ENCODE measurements around the gene TM9SF4.

The TM9SF4 gene, protein sequence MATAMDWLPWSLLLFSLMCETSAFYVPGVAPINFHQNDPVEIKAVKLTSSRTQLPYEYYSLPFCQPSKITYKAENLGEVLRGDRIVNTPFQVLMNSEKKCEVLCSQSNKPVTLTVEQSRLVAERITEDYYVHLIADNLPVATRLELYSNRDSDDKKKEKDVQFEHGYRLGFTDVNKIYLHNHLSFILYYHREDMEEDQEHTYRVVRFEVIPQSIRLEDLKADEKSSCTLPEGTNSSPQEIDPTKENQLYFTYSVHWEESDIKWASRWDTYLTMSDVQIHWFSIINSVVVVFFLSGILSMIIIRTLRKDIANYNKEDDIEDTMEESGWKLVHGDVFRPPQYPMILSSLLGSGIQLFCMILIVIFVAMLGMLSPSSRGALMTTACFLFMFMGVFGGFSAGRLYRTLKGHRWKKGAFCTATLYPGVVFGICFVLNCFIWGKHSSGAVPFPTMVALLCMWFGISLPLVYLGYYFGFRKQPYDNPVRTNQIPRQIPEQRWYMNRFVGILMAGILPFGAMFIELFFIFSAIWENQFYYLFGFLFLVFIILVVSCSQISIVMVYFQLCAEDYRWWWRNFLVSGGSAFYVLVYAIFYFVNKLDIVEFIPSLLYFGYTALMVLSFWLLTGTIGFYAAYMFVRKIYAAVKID

DNA sequence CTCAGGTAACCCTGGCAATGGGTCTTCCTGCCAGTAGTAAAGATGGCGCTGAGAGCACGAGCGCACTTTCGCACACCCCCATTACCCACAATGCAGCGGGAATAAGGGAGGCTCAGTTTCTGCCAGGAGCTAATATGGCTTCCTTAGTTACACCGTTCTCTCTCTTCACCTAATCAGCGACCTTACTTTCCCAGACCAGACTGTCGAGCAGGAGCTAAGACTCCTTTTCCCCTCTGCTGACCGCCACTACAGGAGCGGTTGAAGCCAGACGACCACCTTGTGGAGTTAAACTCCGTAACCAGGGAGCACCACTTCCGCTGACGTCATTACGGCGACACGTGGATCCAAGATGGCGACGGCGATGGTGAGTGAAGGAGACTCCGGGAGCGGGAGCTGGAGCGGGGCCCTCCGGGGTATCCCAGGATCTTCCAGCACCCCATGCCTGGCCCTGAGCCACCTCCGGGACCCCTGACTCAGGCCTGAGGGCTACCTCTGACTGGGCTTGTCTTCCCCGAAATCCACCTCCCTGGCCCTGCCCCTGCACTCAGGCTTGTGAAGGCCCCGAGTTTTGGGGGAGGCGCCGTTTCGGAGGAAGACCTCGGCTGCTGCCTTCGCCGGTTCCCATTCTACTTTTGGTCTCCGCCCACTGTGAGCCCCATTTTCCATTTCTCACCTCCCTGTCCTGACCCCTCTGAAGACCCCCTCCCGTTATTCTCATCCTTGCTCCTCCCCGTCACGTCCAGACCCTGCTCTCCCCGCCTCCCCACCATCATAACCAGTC, at the start of gene TM9SF4:
TM9SF4 (plus strand) TSS at position 323 of the 781 bp plus-strand sequence; CDS start at position 350, 27 bp downstream.
- DNase-seq = peak; percentile 70 to 87 (median 78)

DNA sequence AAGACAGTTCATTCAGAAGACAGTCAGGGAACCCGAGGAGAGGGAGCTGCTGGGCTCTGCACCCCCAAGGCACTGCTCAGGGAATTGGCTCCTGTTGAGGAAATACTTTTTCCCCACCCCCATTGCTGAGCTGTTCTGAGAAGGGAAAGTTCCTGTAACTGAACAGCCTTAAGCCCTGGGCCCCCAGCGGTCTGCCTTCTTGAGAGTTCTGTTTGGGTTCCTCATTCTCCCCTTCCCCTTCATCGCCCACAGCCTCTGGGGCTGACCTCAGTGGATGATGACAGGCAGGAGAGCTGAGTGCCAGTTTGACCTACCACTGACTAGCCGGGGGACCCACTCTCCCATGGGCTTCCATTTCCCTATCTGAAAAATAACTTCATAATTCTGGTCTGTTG, 46.7 kb upstream of the TM9SF4 start:
- DNase-seq = no peak

DNA sequence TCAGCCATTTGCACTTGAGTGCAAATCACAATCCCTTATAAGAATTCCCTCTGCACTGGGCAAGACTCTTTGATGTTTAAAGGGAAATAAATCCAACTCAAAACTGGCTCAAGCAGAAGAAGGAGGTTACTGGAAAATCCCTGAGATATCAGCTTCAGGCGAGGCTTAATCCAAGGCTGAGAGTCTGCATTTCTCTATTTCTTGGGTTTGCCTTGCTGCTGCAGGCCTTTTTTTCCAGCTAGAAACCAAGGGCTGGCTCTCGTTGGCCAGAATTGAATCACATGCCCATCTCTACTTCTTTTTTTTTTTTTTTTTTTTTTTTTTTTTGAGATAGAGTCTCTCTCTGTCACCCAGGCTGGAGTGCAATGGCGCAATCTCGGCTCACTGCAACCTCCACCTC, 45.8 kb upstream of the TM9SF4 start:
- DNase-seq = no peak

DNA sequence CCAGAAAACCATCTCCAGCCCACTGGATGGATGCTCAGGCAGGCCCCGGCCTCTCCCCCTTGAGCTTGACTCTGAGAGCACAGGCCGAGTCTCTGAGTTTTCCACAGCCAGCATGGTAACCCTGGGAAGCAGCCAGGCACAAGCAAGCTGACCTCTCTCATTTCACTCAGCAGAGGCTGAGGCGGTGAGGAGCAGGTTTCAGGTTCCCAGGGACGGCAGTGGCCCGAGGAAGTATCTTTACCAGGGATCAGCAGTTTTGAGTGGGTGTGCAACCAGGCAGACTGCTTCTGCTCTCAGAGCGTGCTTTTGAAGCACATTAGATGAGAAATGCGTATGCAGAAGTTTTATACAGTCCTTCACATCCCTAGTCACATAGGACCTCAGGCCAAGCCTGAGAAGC, 44.8 kb upstream of the TM9SF4 start:
- no peak for DNase-seq

DNA sequence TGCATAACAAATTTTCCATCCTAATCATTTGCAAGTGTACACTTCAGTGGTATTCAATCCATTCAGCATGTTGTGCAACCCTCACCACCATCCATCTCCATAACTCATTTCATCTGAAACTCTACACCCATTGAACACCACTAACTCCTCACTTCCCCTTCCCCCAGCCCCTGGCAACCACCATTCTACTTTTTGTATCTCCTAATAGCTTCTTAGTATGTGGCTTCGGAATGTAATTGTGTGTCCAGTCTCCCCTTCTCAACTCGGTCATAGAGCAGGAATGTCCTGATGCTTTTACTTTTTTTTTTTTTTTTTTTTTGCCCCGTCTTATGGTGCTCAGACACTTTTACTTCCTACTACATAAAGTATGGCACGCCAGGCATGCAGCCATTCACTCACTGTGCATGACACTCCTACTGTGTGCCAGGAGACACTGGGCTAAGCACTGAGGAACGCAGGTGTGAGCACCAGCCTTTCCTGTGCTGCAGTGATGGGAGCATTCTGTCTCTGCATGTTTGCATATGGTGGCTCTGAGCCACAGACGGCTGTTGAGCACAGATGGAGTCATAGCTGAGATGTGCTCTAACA, 42.2 kb upstream of the TM9SF4 start:
- DNase-seq = no peak

DNA sequence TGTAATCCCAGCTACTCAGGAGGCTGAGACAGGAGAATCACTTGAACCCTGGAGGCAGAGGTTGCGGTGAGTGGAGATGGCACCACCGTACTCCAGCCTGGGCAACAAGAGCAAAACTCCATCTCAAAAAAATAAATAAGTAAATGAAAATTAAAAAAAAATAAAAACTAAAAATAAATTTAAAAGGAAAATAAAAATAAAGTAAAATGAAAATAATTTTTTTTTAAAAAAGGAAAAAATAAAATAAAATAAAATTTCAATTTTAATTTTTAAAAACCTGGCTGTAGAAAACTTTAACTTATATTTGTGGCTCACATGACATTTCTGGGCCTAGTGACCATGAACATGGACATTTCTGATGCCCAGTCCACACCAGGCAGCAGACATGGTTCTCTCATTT, 41.3 kb upstream of the TM9SF4 start:
- no peak for DNase-seq

DNA sequence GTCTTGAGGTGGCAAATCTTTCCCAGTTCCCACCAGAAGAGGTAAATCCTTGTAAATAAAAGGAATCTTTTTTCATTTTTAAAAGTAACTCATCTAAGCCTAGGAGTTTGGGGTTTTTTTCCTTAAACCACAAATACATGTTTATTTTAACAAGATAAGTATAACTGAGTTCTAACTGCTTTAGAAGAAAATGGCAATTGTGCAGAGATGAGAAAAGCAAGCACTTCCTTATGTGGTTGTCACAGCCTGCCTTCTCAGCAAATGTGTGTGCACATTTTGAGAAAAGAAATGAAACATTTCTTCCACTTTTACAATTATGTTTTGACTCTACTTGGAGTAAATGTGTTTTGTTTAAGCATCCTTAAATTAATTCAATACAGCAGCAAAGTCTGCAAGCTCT, 39.8 kb upstream of the TM9SF4 start:
- DNase-seq = no peak

DNA sequence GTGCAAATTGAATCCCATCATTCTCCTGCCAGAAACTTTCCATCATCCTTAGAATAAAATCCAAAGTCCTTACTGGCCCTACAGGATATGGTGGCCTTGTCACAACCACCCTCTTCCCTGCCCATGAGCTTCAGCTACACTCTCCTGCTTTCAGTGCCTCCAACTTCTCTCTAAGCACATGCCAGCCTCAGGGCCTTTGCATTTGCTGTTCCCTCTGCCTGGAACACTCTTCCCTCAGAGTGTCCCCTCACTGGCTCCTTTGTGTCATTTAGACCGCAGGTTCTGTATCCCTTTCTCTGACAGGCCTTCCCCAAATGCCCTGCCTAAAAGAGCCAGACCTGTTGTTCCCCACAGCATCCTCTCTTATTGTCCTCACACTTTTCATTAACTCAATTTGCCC, 39.2 kb upstream of the TM9SF4 start:
- DNase-seq = no peak

DNA sequence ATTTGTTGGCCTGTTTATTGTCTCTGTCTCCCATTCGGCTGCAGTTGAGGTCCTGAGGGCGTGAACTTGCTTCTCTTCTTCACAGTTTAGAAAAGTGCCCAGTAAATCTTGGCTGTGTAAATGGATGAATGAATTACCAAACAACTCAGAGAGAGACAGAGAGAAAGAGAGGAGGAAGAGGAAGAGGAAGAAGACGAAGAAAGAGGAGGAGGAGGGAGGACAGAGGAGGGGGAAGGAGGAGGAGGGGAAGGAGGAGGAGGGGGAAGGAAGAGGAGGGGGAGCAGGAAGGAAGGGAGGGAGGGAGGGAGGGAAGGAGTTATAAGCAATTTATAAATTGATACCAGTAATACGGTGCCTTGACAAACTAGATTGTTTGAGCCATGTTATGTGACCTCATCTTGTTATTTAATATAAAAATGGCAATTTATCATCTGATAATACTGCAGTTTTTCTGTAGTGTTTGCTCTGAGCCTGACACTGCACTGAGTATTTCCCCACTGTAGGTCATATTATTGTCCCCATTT, 38.8 kb upstream of the TM9SF4 start:
- DNase-seq = no peak

DNA sequence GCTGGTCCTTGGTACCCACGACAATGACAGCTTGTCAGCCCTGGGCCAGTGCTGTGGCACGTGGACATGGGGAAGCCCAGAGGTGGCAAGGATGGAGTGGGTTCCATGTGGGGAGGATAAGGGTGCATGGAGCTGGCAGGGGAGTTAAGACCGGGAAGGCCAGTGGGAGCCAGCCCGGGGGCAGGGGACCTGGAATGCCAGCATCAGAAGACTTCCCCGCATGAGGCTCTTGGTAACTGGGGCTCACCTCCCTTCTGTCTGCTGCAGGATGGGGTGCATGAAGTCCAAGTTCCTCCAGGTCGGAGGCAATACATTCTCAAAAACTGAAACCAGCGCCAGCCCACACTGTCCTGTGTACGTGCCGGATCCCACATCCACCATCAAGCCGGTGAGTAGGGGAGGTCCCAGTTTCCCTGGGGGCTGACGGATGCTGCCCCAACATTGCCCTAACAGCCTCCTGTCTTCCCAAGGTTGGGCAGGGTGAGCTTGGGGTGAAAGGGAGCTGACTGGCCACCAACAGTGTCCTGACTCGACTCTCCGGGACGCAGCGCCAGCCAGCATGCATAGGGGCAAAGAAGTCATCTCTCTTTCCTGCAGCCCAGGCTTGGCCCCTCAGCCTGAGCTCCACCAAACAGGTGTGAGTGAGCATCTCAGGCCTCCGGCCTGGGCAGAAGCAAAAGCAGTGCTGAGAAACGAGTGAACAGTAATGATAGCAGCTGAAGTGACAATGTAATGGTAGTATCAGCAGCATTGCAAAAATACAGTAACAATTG, 37.9 kb upstream of the TM9SF4 start:
- DNase-seq = no peak

DNA sequence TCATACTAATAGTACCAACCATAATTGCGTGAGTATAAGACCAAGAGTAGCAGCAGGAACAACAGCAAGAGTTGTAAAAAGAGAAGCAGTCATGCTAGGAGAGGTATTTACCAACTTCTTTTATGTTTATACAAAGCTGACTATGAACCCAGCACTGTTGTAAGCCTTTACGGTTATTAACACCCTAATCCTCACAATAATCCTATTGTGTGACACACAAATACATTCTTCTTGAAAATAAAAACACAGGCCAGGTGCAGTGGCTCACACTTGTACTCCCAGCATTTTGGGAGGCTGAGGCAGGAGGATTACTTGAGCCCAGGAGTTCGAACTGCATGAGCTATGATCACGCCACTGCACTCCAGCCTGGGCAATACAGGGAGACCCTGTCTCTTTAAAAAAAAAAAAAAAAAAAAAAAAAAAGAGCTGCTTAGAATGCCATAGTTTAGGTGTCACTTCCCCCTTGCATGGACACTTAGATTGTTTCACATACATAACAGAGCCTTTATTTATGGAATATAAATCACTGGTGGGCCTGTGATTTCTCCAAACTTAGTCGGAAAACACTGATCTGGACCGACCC, 37.3 kb upstream of the TM9SF4 start:
- no peak for DNase-seq

DNA sequence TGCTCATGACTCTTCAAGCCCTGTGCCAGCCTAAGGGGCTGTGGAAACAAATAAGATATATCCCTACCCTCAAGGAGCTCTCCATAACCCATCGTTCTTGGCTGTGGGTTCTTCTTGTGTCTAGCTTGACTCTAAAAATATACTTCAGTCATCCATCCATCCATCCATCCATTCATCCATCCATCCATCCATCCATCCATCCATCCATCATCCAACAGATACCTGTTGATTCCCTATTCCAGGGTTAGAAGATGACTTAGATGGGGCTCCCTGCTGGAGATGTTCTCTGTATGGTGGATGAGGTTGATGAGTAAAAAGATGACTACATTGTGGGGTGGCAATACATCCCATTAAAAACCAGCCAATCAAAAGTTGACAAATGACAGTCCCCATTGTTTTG, 34.0 kb upstream of the TM9SF4 start:
- no peak for DNase-seq

DNA sequence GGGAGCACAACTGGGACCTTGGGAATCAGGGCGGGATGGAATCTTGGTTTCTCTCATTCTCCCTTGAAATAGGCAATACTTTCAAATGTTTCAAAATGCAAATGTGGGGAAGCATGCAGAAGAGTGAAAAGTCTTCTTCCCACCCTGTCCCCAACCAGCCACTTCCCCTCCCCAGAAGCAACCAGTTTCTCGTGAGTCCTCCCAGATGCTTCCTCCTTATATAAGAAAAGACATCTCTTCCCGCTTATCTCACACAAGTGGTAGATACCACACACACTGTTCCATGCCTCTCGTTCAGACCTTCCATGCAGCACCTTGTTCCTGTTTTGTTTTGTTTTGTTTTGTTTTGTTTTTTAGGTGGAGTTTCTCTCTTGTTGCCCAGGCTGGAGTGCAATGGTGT, 32.3 kb upstream of the TM9SF4 start:
- no peak for DNase-seq

DNA sequence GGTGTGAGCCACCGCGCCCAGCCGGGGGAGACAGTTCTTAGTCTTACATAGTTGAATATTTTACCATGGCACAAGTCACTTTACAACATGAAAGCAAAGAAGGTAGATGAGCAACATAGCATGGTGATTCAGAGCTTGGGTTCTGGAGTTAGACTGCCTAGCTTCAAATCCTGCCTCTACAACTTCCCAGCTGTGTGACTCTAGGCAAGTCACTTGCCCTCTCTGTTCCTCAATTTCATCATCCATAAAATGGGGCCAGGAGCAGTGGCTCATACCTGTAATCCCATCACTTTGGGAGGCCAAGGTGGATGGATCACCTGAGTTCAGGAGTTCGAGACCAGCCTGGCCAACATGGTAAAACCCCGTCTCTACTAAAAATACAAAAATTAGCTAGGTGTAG, 31.2 kb upstream of the TM9SF4 start:
- no peak for DNase-seq

DNA sequence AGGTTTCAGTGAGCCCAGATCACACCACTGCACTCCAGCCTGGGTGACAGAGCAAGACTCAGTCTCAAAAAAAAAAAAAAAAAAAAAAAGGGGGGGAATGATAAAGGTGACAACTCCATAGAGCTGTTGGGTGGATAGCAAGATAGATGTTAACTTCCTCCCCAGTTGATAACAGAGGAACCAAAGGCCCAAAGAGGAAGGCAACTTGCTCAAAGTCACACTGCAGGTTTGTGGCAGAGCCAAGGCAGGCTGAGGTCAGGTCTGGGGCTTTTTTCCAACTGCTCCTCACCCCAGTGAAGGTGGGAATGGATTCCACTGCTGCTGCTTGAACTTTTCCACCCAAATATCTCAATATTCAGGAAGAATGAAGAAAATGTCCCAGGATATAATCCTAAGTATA, 30.7 kb upstream of the TM9SF4 start:
- DNase-seq = no peak

DNA sequence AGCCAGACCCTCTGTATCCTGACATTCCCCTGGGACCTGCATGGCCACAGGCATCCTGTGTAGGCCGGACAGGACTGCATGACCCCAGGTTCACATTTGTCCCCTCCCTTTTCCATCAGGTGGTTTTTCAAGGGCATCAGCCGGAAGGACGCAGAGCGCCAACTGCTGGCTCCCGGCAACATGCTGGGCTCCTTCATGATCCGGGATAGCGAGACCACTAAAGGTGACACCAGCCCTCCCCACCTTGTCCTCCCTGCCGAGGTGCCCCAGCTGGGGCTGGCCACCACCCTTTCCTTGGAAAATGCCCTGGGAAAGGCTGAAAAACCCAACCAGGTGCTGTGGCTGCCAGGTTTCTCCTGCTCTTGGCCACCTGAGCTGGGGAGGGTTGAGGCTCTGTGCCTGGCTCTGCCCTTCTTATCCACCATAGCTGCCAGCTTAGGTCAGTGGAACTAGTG, 29.8 kb upstream of the TM9SF4 start:
- DNase-seq = no peak

DNA sequence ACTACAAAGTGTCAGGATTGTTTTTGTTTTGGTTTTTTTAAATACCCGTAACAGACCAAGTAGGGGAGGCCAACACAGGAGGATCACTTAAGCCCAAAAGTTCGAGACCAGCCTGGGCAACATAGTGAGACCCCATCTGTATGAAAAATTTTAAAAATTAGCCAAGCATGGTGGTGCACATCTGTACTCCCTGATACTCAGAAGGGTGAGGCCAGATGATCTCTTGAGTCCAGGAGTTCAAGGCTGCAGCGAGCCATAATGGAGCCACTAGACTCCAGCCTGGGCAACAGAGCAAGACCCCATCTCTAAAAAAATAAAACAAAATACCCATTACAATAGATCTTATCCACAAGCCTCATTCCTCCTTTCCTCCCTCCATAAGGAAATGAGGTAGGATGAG, 28.7 kb upstream of the TM9SF4 start:
- no peak for DNase-seq

DNA sequence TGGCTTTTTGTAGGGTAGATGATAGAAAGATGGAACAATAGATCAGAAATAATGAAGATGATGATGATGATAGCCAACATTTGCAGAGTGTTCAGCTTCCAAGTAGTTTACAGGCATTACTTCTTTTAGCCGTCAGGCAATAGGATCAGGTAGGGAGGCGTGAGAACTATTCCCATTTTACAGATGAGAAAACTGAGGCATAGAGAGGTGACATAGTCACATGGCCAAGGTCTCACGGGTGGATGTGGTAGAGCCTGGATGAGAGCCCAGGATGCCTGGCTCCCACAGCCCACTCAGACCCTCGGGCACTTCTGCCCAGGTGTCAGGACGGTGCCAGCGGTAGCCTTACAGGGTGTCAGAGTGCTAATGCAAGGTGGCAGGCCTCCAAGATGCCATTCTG, 26.0 kb upstream of the TM9SF4 start:
- DNase-seq = no peak

DNA sequence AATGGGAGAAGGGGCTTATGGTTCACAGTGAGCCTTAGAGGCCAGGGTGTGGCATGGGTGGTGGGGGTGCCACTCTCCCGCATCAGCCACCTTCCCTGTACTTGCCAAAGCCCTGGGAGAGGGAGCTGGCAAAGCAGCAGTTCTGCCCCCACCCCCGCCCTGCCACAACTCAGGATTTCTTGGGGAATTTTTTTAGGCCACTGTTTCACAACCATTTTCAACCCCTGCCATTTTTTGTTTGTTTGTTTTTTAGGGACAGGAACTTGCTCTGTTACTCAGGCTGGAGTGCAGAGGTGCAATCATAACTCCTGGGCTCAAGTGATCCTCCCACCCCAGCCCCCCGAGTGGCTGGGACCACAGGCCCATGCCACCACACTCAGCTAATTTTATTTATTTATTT, 22.4 kb upstream of the TM9SF4 start:
- DNase-seq = no peak

DNA sequence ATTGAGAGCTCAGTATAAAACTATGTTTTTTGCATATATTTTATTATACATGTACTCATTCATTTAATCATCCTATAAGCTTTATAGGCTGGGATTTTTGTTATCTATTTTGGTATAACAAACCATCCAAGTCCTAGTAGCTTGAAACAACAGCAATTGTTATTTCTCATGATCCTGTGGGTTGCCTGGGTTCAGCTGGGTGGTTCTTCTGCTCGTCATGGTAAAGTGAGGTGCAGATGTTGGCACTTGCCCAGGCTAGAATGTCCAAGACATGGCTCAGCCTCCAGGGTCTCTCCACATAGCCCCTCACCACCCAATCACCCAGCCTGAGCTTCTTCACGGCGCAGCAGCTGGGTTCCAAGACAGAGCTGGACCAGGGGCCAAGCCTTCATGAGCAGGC, 20.8 kb upstream of the TM9SF4 start:
- no peak for DNase-seq

DNA sequence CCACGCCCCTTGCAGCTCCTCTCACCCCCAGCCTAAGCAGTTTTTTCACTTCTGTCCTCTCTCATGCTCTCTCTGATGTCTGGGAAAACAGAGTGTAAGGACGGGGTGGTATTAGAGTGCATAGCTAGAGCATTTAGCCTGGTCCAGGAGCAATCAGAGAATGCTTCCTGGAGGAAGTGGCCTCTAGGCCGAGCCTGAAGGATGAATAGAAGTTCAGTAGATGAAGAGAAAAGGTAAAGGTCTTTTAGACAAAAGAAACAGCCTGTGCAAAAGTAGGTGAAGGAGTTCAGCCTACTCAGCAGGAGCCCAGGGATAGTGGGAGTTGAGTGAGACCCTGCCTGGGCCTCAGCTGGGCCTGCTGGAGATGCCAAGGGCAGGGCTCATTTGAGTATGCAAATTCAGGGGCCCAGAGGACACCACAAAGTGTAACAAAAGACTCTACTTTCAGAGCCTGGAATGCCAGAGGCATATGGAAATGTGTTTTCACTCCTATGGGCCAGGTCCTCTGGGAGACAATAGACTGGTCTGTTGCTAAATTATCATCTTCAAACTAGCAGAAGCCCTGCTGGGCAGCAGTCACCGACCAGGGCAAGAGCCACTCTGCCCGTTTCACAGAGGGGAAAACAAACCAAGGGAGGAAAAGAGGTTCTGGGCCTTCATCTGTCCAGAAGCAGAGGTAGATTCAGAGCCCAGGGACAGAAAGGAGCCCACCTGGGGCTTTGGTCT, 19.7 kb upstream of the TM9SF4 start:
- no peak for DNase-seq

Measured in activated naive CD4-positive, alpha-beta T cell (primary cell).